T-helper 2 cell treated with Interferon-gamma antibody and Interleukin-4, amounts not matched to agents 5 μg/mL and 100 μg/mL, for 36 hours (primary cell): ENCODE measurements around the gene PDLIM4.

Experiments
- DNase-seq: peaks from one replicate; pipeline ENCODE4 v3.0.0; 2021; ENCODE audit warnings: low spot score
- H3K27ac Mint-ChIP-seq: one replicate; pipeline ENCODE4 v1.8.0; 2021; ENCODE audit warnings: mild to moderate bottlenecking, mixed read lengths
- H3K27me3 Mint-ChIP-seq: one replicate; pipeline ENCODE4 v1.8.0; 2021; ENCODE audit warnings: low read depth, mixed read lengths
- H3K36me3 Mint-ChIP-seq: one replicate; pipeline ENCODE4 v1.8.0; 2021; ENCODE audit warnings: low read depth, mixed read lengths
- H3K4me1 Mint-ChIP-seq: one replicate; pipeline ENCODE4 v1.8.0; 2021; ENCODE audit warnings: low read depth, mixed read lengths
- H3K4me3 Mint-ChIP-seq: one replicate; pipeline ENCODE4 v1.8.0; 2022; ENCODE audit warnings: mild to moderate bottlenecking, moderate library complexity, mixed read lengths
- H3K9me3 Mint-ChIP-seq: one replicate; pipeline ENCODE4 v1.8.0; 2021; ENCODE audit warnings: mixed read lengths

Gene PDLIM4

DNA sequence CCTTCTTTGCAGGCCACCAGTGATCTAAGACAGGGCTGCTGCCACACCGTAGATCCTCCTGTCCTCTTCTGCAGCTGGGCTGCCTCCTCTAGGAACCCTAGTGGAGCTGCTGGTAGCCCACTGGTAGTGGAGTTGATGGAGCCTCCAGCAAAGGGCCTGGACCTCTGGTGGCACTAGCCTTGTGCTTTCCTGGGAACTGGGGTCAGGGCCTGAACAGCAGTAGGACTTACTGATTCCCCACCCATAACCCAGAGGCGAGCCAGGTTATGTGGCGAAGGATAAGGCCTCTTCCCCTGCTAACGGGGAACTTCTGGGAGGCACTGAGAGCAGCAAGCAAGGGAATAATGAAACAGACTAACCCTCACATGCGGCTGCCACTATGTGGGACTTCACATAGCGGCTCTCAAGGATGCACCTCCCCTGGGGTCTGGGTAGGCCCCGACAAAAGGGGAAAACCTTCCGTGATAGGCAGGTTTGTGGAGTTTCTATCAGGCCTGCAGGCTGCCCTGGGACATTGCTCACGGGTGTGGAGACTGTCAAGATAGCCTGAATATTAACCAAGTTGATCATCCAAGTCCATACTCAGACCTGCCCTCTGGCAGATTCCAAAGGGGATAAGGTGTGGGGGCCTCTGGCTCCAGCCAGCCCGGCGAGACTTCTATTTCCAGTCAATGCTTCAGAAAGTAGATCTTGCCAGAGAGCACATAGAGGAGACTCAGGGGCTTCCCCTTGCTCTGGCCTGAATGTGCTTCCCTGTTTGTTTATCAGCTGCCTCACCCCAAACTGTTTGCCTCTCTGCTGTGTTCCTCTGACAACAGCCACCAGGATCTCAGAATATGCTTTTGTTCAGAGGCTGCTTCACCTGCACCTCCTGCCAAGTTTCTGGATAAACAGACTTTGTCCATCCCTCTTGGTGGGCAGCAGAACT is 44.1 kb downstream of the PDLIM4 start:
- Mint-ChIP-seq H3K27me3 (no peaks in the 10 kb centered on the region), H3K4me1 (peaks cover 4% of the 10 kb centered on the region), H3K4me3 (no peak overlapping the region), H3K9me3 (peaks cover 10% of the 10 kb centered on the region), H3K27ac (no peak overlapping the region), H3K36me3 (peaks cover 5% of the 10 kb centered on the region)
- no peak for DNase-seq

DNA sequence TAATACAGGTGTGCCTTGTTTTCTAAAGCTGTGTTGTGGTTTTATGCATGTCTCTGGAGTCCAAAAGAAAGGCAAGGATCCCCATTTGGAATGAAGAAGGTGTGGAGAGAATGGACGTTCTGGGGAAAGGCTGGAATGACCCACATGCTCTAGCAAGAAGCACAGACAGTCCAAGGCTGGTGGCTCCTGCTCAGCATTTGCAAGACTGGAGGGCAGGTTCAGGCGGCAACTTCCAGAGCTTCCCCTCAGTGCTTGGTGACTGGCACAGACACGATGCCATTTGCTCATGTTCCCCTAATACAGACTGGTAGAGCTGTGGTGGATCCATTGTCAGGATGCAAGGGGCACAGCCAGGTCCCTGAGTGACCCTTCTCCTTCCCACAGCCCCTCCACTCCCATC is 44.9 kb downstream of the PDLIM4 start:
- Mint-ChIP-seq H3K36me3 (peaks cover 5% of the 10 kb centered on the region), H3K4me3 (no peak overlapping the region), H3K4me1 (peaks cover 4% of the 10 kb centered on the region)

DNA sequence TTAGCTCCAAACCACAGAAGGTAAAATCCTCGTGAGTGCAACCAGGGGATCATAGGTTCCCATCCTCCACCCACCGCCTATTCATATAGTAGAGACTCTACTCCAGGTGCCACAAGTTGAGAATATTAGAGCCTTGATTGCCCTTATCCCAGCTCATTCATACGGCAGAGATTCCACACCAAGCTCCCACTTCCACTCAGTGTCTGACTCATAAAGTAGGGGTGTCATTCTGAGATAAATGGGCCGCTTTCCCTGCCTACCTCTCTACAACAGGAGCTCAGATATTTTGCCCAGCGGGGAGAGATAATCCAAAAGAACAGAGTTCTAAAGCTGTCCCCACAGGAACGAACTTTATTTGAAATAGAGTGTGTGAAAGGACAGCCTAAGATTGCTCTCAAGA is 46.1 kb downstream of the PDLIM4 start:
- no peak for DNase-seq
- no peak overlapping the region for H3K27ac Mint-ChIP-seq
- peaks cover 5% of the 10 kb centered on the region for H3K36me3 Mint-ChIP-seq
- H3K27me3 Mint-ChIP-seq, result no peaks in the 10 kb centered on the region
- H3K4me3 Mint-ChIP-seq, result no peak overlapping the region
- no peaks in the 10 kb centered on the region for H3K4me1 Mint-ChIP-seq
- peaks cover 10% of the 10 kb centered on the region for H3K9me3 Mint-ChIP-seq

More for the DNA sequence above, 44.9 kb downstream of the PDLIM4 start:
- Mint-ChIP-seq H3K27ac (no peak overlapping the region), H3K27me3 (no peaks in the 10 kb centered on the region), H3K9me3 (peaks cover 10% of the 10 kb centered on the region)
- DNase-seq, result no peak

DNA sequence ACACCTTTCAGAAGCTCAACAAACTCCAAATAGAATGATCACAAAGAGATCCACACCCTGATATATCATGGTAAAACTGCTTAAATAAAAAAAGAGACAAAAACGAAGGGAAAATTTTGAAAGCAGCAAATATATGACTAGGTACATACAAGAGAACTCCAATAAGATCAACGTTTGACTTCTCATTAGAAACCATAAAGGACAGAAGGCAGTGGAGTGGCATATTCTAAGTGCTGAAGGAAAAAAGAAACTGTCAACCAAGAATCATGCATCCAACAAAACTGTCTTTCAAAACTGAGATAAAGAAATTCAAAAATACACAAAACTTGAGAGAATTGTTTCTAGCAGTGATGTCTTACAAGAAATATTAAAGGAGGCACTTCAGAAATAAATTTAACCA is 47.9 kb downstream of the PDLIM4 start:
- H3K4me1 Mint-ChIP-seq, result no peaks in the 10 kb centered on the region
- DNase-seq, result no peak
- peaks cover 5% of the 10 kb centered on the region for H3K36me3 Mint-ChIP-seq
- H3K9me3 Mint-ChIP-seq, result peaks cover 10% of the 10 kb centered on the region
- H3K27me3 Mint-ChIP-seq, result no peaks in the 10 kb centered on the region
- H3K27ac Mint-ChIP-seq, result no peak overlapping the region
- no peak overlapping the region for H3K4me3 Mint-ChIP-seq

DNA sequence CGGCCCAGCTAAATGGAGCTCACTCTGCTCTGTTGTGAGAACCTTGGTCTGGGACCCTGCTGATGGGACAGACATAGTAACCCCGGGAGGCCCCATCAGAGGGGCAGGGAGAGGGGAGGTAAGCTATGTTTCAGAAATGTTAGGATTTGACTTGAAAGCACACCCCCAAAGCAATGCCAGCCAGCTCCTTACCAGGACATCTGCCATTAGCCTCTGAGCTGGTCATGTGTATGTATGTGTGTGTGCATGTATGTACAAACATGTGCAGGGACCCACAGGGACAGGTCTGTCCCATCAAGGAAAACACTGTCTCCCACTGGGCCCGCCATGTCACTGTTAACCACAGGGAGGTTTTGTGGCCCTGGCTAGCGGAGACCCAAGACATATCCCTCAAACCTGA is 51.2 kb downstream of the PDLIM4 start:
- Mint-ChIP-seq H3K27ac (no peak overlapping the region), H3K9me3 (peaks cover 10% of the 10 kb centered on the region)

DNA sequence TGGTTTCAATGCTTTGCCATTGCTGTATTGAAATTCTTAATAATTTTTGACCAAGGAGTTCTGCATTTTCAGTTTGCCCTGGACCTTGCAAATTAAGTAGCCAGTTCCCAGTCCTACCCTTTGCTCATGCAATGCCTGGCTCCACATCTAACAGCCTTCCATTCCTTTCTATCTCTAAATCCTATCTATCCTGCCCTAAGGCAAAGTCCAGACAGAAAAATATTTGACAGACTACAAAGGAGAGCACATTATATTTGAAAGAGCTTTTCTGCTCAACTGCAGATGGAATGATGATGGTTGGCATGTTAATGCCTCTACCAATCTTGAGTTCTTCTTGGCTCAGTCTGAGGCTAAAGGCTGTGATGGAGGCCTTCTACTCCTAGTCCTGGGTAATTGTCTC is 52.2 kb downstream of the PDLIM4 start:
- peaks cover 5% of the 10 kb centered on the region for H3K36me3 Mint-ChIP-seq
- H3K4me3 Mint-ChIP-seq, result no peak overlapping the region
- no peaks in the 10 kb centered on the region for H3K27me3 Mint-ChIP-seq
- no peak for DNase-seq
- H3K27ac Mint-ChIP-seq, result no peak overlapping the region
- H3K9me3 Mint-ChIP-seq, result peaks cover 6% of the 10 kb centered on the region
- H3K4me1 Mint-ChIP-seq, result no peaks in the 10 kb centered on the region

More for the DNA sequence above, 51.2 kb downstream of the PDLIM4 start:
- Mint-ChIP-seq H3K4me3 (no peak overlapping the region), H3K4me1 (no peaks in the 10 kb centered on the region), H3K36me3 (peaks cover 5% of the 10 kb centered on the region), H3K27me3 (no peaks in the 10 kb centered on the region)
- no peak for DNase-seq

DNA sequence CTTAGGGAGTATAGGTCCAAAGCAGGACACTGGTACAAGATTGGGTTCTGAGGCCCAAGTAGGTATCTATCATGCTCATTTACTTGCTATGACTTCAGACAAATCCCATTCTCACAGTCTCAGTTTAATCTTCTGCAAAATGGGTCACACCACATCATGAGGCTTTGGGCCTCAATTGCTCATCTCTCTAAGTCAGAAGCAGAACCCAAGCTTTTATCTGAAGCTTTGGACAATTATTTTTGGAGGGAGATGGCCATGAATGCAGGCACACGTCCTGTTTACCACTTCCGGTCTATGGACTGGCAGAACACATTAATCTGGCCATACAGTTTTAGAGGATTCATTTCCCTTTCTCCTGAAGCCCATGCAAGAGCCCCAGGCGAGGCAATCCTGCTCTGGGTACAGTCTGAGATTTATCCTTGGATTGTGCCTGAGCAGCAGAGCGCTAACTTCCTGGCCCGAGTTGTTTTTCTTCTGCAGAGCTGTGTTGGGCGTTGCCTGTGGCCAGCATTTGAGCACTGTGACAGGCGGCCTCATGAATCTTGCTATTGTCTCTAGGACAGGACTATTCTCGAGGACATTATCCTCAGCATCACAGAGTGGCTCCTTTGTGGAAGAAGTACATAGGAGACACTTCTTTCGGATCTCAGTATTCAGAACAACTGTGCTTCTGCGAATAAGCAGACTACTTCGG is 52.8 kb downstream of the PDLIM4 start:
- Mint-ChIP-seq H3K4me1 (no peaks in the 10 kb centered on the region), H3K9me3 (peaks cover 2% of the 10 kb centered on the region), H3K27ac (no peak overlapping the region), H3K4me3 (no peak overlapping the region), H3K27me3 (no peaks in the 10 kb centered on the region), H3K36me3 (peaks cover 1% of the 10 kb centered on the region)
- no peak for DNase-seq

DNA sequence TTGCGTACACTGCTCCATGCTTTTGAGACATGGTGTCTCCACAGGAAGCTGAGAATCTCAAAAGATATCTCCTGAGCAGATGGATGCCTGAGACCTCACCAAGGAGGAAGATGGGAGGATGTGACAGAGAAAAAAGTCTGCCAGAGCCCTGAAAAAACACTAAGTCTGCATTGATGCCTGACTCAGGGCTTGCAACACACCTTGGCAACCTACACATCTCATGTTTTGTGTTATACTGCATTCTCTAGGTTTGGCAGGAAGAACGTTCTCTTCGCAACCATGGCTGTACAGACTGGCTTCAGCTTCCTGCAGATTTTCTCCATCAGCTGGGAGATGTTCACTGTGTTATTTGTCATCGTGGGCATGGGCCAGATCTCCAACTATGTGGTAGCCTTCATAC is 55.9 kb downstream of the PDLIM4 start:
- Mint-ChIP-seq H3K9me3 (no peaks in the 10 kb centered on the region), H3K27me3 (no peaks in the 10 kb centered on the region), H3K27ac (no peak overlapping the region), H3K4me1 (no peaks in the 10 kb centered on the region), H3K36me3 (no peaks in the 10 kb centered on the region), H3K4me3 (no peak overlapping the region)
- DNase-seq, result no peak

DNA sequence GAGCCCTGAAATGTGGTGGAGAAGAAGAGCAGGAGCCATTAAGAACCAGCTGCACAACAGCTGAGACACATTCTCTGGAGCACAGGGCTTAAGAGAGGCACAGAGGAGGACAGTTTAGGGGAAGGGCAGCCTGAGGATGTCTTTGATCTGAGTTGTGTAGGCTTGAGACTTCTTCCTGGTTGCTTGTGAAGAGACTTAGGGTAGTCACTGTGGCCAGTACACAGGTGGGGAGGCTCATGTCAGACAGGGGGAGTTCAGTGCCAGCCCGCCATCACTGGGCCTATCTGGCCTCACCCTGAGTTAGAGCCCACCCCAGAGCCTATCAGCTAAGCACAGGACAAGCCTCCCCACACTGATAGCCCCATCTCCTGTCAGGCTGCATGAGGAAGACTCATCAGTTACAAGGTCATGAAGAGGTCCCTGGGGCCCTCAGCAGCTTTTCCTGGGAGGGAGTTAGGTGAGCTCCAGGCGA is 56.5 kb downstream of the PDLIM4 start:
- DNase-seq, result no peak
- Mint-ChIP-seq H3K36me3 (no peaks in the 10 kb centered on the region), H3K4me1 (no peaks in the 10 kb centered on the region), H3K9me3 (no peaks in the 10 kb centered on the region), H3K27me3 (no peaks in the 10 kb centered on the region), H3K4me3 (no peak overlapping the region), H3K27ac (no peak overlapping the region)

DNA sequence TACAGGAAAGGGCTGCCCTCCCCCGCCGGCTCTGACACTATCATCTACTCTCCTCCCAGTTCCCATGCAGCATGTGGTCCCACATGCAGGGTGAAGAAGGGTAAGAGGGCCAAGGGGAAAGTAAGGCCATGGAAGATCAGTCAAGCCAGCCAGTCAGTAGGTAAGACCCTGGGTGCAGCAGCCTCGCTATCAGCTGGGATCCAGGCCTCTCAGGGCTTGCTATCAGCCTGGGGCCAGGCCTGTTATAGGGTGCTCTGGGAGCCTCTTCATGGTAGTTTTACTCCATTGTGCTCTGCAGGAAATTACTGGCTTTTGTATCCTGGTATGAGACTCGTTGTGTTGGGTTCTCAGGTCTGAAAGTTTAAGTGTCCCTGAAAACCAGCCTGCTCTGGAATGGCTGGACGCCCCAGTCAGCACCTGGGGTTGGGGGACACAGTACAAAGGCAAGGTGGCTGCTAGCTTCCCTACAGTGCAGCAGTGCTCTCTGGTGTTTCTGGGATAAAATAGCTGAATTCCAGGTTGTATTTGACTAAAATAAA is 58.1 kb downstream of the PDLIM4 start:
- Mint-ChIP-seq H3K9me3 (no peaks in the 10 kb centered on the region), H3K27me3 (no peaks in the 10 kb centered on the region), H3K4me1 (no peaks in the 10 kb centered on the region), H3K4me3 (no peak overlapping the region), H3K27ac (no peak overlapping the region), H3K36me3 (no peaks in the 10 kb centered on the region)
- DNase-seq, result no peak

DNA sequence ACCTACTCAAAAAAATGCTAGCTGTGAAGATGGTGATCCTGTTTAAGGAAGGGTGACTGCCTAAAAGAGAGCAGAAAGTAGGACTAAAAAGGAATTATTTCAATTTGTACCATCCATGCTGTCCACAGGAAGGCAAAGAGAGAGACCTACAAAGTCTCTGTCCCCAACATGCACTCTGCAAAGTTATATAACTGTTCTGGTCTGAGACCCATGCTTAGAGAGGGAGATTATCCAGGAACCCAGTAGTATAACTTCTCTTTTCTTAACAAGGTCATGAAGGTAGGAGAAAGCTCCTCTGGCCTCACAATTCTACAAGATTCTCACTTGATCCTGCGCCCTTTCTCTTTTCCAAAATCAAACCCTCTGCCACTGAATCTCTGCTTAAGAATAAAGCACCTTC is 62.5 kb downstream of the PDLIM4 start:
- H3K27ac Mint-ChIP-seq, result no peak overlapping the region
- no peak for DNase-seq
- H3K4me1 Mint-ChIP-seq, result no peaks in the 10 kb centered on the region
- no peaks in the 10 kb centered on the region for H3K9me3 Mint-ChIP-seq
- no peaks in the 10 kb centered on the region for H3K36me3 Mint-ChIP-seq
- no peaks in the 10 kb centered on the region for H3K27me3 Mint-ChIP-seq
- H3K4me3 Mint-ChIP-seq, result no peak overlapping the region

DNA sequence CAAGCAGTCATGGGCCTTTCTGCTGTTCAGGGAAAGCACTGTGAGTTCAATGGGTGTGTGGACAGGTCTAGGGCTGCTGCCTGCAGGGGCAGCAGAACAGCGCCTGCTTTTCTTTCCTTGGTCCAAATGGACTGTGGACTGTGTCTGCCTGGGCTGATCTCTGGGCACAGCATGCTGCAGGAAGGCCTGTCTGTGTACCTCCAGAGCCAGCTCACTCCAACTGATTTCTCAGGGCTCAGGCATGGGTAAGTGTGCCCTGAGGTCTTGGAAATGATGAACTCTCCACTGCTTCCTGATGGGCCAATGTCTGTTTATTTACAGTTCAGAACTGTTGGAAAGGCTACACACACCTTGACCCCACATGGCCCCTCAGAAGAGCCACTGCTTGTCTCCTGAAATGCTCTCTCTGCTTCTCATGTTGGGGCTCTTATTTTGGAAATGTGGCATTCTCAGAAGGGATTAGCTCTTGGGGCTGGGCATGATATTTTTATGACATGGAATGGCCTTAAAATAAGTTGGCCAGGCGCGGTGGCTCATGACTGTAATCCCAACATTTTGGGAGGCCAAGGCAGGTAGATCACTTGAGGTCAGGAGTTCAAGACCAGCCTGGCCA is 63.7 kb downstream of the PDLIM4 start:
- H3K4me1 Mint-ChIP-seq, result no peaks in the 10 kb centered on the region
- H3K9me3 Mint-ChIP-seq, result no peaks in the 10 kb centered on the region
- no peak overlapping the region for H3K27ac Mint-ChIP-seq
- no peak for DNase-seq
- no peaks in the 10 kb centered on the region for H3K36me3 Mint-ChIP-seq
- H3K4me3 Mint-ChIP-seq, result no peak overlapping the region
- no peaks in the 10 kb centered on the region for H3K27me3 Mint-ChIP-seq

DNA sequence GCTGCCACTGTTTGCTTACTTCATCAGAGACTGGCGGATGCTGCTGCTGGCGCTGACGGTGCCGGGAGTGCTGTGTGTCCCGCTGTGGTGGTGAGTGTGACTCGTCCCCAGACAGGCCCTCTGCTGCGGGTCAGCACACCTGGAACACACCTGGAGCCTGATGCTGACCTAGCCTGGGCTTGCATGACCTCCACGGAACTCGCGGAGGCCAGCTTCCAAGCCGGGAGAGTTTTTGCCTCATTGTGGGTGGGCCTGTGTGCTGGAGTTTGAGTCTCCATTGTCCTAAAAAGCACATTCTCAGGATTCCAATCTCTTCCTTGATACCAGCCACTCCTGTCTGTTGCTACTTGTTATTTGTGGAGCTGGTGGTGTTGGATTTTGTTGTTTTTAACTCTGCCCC is 64.8 kb downstream of the PDLIM4 start:
- no peaks in the 10 kb centered on the region for H3K4me1 Mint-ChIP-seq
- H3K27ac Mint-ChIP-seq, result no peak overlapping the region
- no peak for DNase-seq
- H3K27me3 Mint-ChIP-seq, result no peaks in the 10 kb centered on the region
- H3K4me3 Mint-ChIP-seq, result no peak overlapping the region
- H3K36me3 Mint-ChIP-seq, result no peaks in the 10 kb centered on the region
- H3K9me3 Mint-ChIP-seq, result no peaks in the 10 kb centered on the region
